ENCODE data around the gene TSPAN5. TPM values are rescaled to one million over a fixed set of nuclear protein-coding genes. Genes with fewer than 3 reads are reported as not detected.

The TSPAN5 gene
- total RNA-seq, 1 donor from 2014 or later = 61.4 TPM

DNA sequence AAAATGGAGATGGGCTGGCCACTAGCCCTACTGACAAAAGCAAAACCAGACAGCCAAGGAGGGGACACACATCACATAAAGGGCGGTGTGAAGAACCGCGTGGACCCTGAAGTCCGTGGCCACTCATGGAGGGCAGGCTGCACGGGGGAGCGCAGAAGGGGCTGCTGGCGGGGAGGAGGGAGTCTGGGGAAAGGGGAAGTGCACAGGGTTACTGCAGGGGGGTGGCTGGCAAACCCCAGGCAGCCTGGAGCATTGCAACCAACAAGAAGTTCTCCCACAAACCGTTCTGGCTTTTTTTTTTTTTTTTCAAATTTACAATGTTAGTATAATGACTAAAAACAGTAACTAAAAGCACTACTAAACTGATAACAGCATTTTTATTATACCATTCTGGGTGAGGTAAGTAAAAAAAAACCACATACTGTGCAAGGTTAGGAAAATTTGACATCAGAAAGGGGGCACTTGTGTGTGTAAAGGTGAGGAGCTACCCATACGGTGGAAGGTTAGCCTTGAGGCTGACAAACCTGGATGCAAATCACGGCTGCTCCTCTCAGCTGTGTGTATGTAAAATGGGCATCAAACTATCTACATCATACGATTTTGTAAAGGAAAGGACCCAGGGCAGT, 87.1 kb downstream of the TSPAN5 start:
- Mint-ChIP-seq H3K27me3 (ENCODE audit: low read depth, unreplicated experiment) (no peaks in the 10 kb centered on the region), H3K36me3 (ENCODE audit: low read depth, unreplicated experiment) (peaks cover 12% of the 10 kb centered on the region), H3K4me3 (ENCODE audit: unreplicated experiment) (no peak overlapping the region), H3K27ac (ENCODE audit: unreplicated experiment) (no peak overlapping the region), H3K9me3 (ENCODE audit: unreplicated experiment) (peaks cover 2% of the 10 kb centered on the region), H3K4me1 (ENCODE audit: low read depth, unreplicated experiment) (peaks cover 14% of the 10 kb centered on the region)
- H3K79me2 ChIP-seq (ENCODE audit: insufficient read depth, low read length) = peaks cover 95% of the 10 kb centered on the region
- H3K27me3 ChIP-seq (ENCODE audit: insufficient read depth, low read length) = no peaks in the 10 kb centered on the region
- H3K4me1 ChIP-seq (ENCODE audit: insufficient read depth, low read length) = peaks cover 12% of the 10 kb centered on the region
- H3K9me3 ChIP-seq (ENCODE audit: insufficient read depth, low read depth, low read length) = no peaks in the 10 kb centered on the region
- DNase-seq (ENCODE audit: low read depth) (no peak), FAIRE-seq (no peak)
- H4K20me1 ChIP-seq (ENCODE audit: insufficient read depth, low read length) = peaks cover 51% of the 10 kb centered on the region
- TF ChIP-seq, protein P1, sequence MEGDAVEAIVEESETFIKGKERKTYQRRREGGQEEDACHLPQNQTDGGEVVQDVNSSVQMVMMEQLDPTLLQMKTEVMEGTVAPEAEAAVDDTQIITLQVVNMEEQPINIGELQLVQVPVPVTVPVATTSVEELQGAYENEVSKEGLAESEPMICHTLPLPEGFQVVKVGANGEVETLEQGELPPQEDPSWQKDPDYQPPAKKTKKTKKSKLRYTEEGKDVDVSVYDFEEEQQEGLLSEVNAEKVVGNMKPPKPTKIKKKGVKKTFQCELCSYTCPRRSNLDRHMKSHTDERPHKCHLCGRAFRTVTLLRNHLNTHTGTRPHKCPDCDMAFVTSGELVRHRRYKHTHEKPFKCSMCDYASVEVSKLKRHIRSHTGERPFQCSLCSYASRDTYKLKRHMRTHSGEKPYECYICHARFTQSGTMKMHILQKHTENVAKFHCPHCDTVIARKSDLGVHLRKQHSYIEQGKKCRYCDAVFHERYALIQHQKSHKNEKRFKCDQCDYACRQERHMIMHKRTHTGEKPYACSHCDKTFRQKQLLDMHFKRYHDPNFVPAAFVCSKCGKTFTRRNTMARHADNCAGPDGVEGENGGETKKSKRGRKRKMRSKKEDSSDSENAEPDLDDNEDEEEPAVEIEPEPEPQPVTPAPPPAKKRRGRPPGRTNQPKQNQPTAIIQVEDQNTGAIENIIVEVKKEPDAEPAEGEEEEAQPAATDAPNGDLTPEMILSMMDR (IDR thresholded peaks at IDR 0.05; ENCODE audit: insufficient read depth, low read depth, low read length) = no peak
- TF ChIP-seq EZH2 (IDR thresholded peaks at IDR 0.05; ENCODE audit: insufficient read depth, low read length) = no peak
- H3K4me2 ChIP-seq (ENCODE audit: low read length) = peak overlapping the region; percentile 18
- H2AFZ ChIP-seq (ENCODE audit: low read depth, low read length) = no peak overlapping the region
- H3K36me3 ChIP-seq (ENCODE audit: insufficient read depth, low read length) = peaks cover 13% of the 10 kb centered on the region
- no peak overlapping the region for H3K9ac ChIP-seq (ENCODE audit: low read length)
- no peak overlapping the region for H3K27ac ChIP-seq (ENCODE audit: low read depth, low read length)
- no peak overlapping the region for H3K4me3 ChIP-seq (ENCODE audit: insufficient read depth, low read depth, low read length)

DNA sequence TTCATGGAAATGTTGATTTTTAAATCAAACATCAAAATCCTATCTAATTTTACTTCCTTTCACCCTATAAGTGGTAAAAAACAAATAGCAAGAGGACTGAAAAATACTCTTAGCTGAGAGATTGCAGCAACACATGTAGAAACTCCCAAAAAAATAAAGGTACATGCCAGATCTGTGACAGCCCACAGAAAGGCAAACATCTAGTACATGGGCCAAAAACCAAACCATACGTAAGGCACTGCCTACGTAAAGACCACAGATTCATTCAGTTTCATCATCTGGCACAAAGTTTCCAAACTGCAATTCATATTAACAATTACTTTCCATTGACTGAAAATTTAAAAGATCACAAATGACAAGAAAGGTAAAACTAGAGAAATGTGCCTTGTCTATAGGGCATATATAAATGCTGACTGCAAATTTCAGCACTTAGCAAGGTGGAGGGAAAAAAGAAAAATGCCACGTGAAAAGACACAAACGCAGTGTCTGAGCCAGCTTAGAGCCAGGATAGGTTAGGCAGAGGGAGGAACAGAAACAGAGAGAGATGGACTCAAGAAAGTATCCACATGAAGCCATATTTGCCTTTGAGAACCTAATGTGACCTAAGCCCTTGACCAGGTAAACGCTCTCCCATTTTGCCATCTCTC, 88.1 kb downstream of the TSPAN5 start:
- no peak overlapping the region for H3K9ac ChIP-seq (ENCODE audit: low read length)
- Mint-ChIP-seq H3K9me3 (ENCODE audit: unreplicated experiment) (peaks cover 2% of the 10 kb centered on the region), H3K27ac (ENCODE audit: unreplicated experiment) (no peak overlapping the region), H3K4me3 (ENCODE audit: unreplicated experiment) (no peak overlapping the region), H3K36me3 (ENCODE audit: low read depth, unreplicated experiment) (peaks cover 9% of the 10 kb centered on the region), H3K4me1 (ENCODE audit: low read depth, unreplicated experiment) (peaks cover 23% of the 10 kb centered on the region), H3K27me3 (ENCODE audit: low read depth, unreplicated experiment) (no peaks in the 10 kb centered on the region)
- H3K27me3 ChIP-seq (ENCODE audit: insufficient read depth, low read length) = no peaks in the 10 kb centered on the region
- H4K20me1 ChIP-seq (ENCODE audit: insufficient read depth, low read length) = peaks cover 60% of the 10 kb centered on the region
- H3K4me2 ChIP-seq (ENCODE audit: low read length) = no peak overlapping the region
- H3K9me3 ChIP-seq (ENCODE audit: insufficient read depth, low read depth, low read length) = no peaks in the 10 kb centered on the region
- no peak overlapping the region for H3K27ac ChIP-seq (ENCODE audit: low read depth, low read length)
- no peak for FAIRE-seq
- H3K36me3 ChIP-seq (ENCODE audit: insufficient read depth, low read length) = peaks cover 13% of the 10 kb centered on the region
- peaks cover 12% of the 10 kb centered on the region for H3K4me1 ChIP-seq (ENCODE audit: insufficient read depth, low read length)
- no peak overlapping the region for H2AFZ ChIP-seq (ENCODE audit: low read depth, low read length)
- H3K4me3 ChIP-seq (ENCODE audit: insufficient read depth, low read depth, low read length) = no peak overlapping the region
- DNase-seq (ENCODE audit: low read depth) = no peak
- TF ChIP-seq EZH2 (IDR thresholded peaks at IDR 0.05; ENCODE audit: insufficient read depth, low read length) = no peak
- TF ChIP-seq, protein P1 (IDR thresholded peaks at IDR 0.05; ENCODE audit: insufficient read depth, low read depth, low read length) = no peak
- peaks cover 99% of the 10 kb centered on the region for H3K79me2 ChIP-seq (ENCODE audit: insufficient read depth, low read length)
